Suprapubic skin (tissue), 4 donors: ENCODE results near the gene LRP1-AS. TPM values are rescaled to one million over a fixed set of nuclear protein-coding genes. Genes with fewer than 3 reads are reported as not detected.

Experiments used
- DNase-seq, 2 donors: peaks; one replicate each; pipeline ENCODE4 v3.0.0-alpha.2; 2019; ENCODE audit warnings: low spot score in 2 of 2
- H3K27ac ChIP-seq: fragments of 200-600 bp; sonication (generic); one replicate; pipeline ENCODE4 v1.5.1; 2019
- H3K27me3 ChIP-seq: fragments of 200-600 bp; sonication (generic); one replicate; pipeline ENCODE4 v1.5.1; 2019
- H3K36me3 ChIP-seq: fragments of 200-600 bp; sonication (generic); one replicate; pipeline ENCODE4 v1.5.1; 2019
- H3K4me1 ChIP-seq: fragments of 200-600 bp; sonication (generic); one replicate; pipeline ENCODE4 v1.5.1; 2019
- H3K4me3 ChIP-seq: fragments of 200-600 bp; sonication (generic); one replicate; pipeline ENCODE4 v1.5.1; 2019; ENCODE audit warnings: mild to moderate bottlenecking
- H3K9me3 ChIP-seq: fragments of 200-600 bp; sonication (generic); one replicate; pipeline ENCODE4 v1.5.1; 2019
- CTCF ChIP-seq, 2 donors: fragments of 200-600 bp in 1 of 2; fragments of 450-650 bp in 1 of 2; sonication (generic) in 1 of 2; IDR thresholded peaks; one replicate each; pipeline ENCODE4 v1.5.1; 2016 to 2019; ENCODE audit warnings: antibody characterized with exemption in 2 of 2, mild to moderate bottlenecking in 1 of 2, moderate library complexity in 1 of 2
- EP300 ChIP-seq: sonication (generic); formaldehyde crosslinking; IDR thresholded peaks from one replicate; pipeline ENCODE4 v1.6.1; 2017; ENCODE audit warnings: antibody characterized with exemption
- POLR2A ChIP-seq, 2 donors: fragments of 450-650 bp; IDR thresholded peaks; one replicate each; pipeline ENCODE4 v1.6.1; 2017; ENCODE audit warnings: antibody characterized with exemption in 2 of 2, mild to moderate bottlenecking in 2 of 2, moderate library complexity in 2 of 2
- POLR2AphosphoS5 ChIP-seq, 3 donors: sonication (generic); formaldehyde crosslinking; IDR thresholded peaks; one replicate each; pipeline ENCODE4 v1.6.1; 2017; ENCODE audit warnings: antibody characterized with exemption in 3 of 3
- WGBS: methylation state at CpG from one replicate; pipeline ENCODE4 v1.1.5; 2018; 5-methylcytosine and 5-hydroxymethylcytosine counted together
- total RNA-seq, 4 donors: library from RNA; depleted of rRNA; stranded (reverse); fragments of >200 nt; gene quantifications; one replicate each; pipeline ENCODE4 v1.1.0, GENCODE V29; 2016

Gene LRP1-AS
- total RNA-seq, 4 donors from 2014 or later, result not detected

GRCh38 chr12:57104292-57104910 lies 43.0 kb downstream of the LRP1-AS start:
- no peak overlapping the region for H3K27ac ChIP-seq
- no peaks in the 10 kb centered on the region for H3K27me3 ChIP-seq
- peak in 1 of 2 donors; percentile 60 for DNase-seq
- TF ChIP-seq EP300 (no peak), POLR2AphosphoS5 (IDR thresholded peaks at IDR 0.05) (no peak), CTCF (IDR thresholded peaks at IDR 0.05) (no peak), POLR2A (IDR thresholded peaks at IDR 0.05) (no peak)
- 97% methylated on average over 10 of the region's 12 CpGs for WGBS
- peaks cover 60% of the 10 kb centered on the region for H3K36me3 ChIP-seq
- no peaks in the 10 kb centered on the region for H3K9me3 ChIP-seq
- no peak overlapping the region for H3K4me3 ChIP-seq
- H3K4me1 ChIP-seq, result peaks cover 41% of the 10 kb centered on the region

GRCh38 chr12:57103856-57104255 lies 43.6 kb downstream of the LRP1-AS start:
- H3K27me3 ChIP-seq, result no peaks in the 10 kb centered on the region
- peaks cover 66% of the 10 kb centered on the region for H3K36me3 ChIP-seq
- WGBS, result 91% methylated on average over 7 of the region's 7 CpGs
- no peaks in the 10 kb centered on the region for H3K9me3 ChIP-seq
- H3K27ac ChIP-seq, result no peak overlapping the region
- no peak for TF ChIP-seq EP300
- TF ChIP-seq CTCF (IDR thresholded peaks at IDR 0.05), result no peak
- TF ChIP-seq POLR2A (IDR thresholded peaks at IDR 0.05), result no peak
- TF ChIP-seq POLR2AphosphoS5 (IDR thresholded peaks at IDR 0.05), result no peak
- H3K4me1 ChIP-seq, result peaks cover 41% of the 10 kb centered on the region
- no peak overlapping the region for H3K4me3 ChIP-seq
- no peak for DNase-seq

GRCh38 chr12:57101892-57102695 lies 45.3 kb downstream of the LRP1-AS start:
- Histone ChIP-seq H3K36me3 (peaks cover 76% of the 10 kb centered on the region), H3K4me1 (peaks cover 38% of the 10 kb centered on the region), H3K4me3 (no peak overlapping the region), H3K9me3 (no peaks in the 10 kb centered on the region), H3K27me3 (no peaks in the 10 kb centered on the region), H3K27ac (peak overlapping the region; percentile 6)
- peak in 1 of 2 donors; percentile 55 for DNase-seq
- TF ChIP-seq EP300 (no peak), CTCF (IDR thresholded peaks at IDR 0.05) (no peak), POLR2AphosphoS5 (IDR thresholded peaks at IDR 0.05) (no peak), POLR2A (IDR thresholded peaks at IDR 0.05) (no peak)
- WGBS, result 85% methylated on average over 14 of the region's 15 CpGs

GRCh38 chr12:57099766-57100165 lies 47.7 kb downstream of the LRP1-AS start:
- peaks cover 52% of the 10 kb centered on the region for H3K4me1 ChIP-seq
- H3K9me3 ChIP-seq, result no peaks in the 10 kb centered on the region
- peaks cover 76% of the 10 kb centered on the region for H3K36me3 ChIP-seq
- no peak overlapping the region for H3K4me3 ChIP-seq
- H3K27me3 ChIP-seq, result no peaks in the 10 kb centered on the region
- DNase-seq, result peak in 1 of 2 donors; percentile 54
- H3K27ac ChIP-seq, result no peak overlapping the region
- TF ChIP-seq POLR2AphosphoS5 (IDR thresholded peaks at IDR 0.05) (no peak), CTCF (IDR thresholded peaks at IDR 0.05) (no peak), EP300 (no peak), POLR2A (IDR thresholded peaks at IDR 0.05) (no peak)
- WGBS, result 81% methylated on average over 12 of the region's 12 CpGs

- peaks cover 58% of the 10 kb centered on the region for H3K4me1 ChIP-seq
- peaks cover 76% of the 10 kb centered on the region for H3K36me3 ChIP-seq
- no peaks in the 10 kb centered on the region for H3K9me3 ChIP-seq
- H3K4me3 ChIP-seq, result no peak overlapping the region
- no peaks in the 10 kb centered on the region for H3K27me3 ChIP-seq
- WGBS, result 76% methylated on average over 11 of the region's 11 CpGs
- TF ChIP-seq POLR2A (IDR thresholded peaks at IDR 0.05) (no peak), POLR2AphosphoS5 (IDR thresholded peaks at IDR 0.05) (no peak), CTCF (IDR thresholded peaks at IDR 0.05) (no peak), EP300 (no peak)
- H3K27ac ChIP-seq, result peak overlapping the region; percentile 55
- peak in 1 of 2 donors; percentile 49 for DNase-seq
Measured at GRCh38 chr12:57099047-57099714, 48.2 kb downstream of the LRP1-AS start.
